PC-3 (cell line): ENCODE data around the gene AFTPH. TPM values are rescaled to one million over a fixed set of nuclear protein-coding genes. Genes with fewer than 3 reads are reported as not detected.
A peak's percentile ranks its signal among the peaks of the same experiment; 100 is the strongest.

Experiments used
- ATAC-seq: fragments of 200-7000 bp; cut with Tn5 transposase; 2 replicates; pipeline ENCODE4 v1.9.1; 2020; ENCODE audit warnings: mild to moderate bottlenecking, moderate library complexity
- BruUV-seq: library from RNA; stranded (reverse); fragments of 400-500 nt; replicated peaks from 2 replicates; lab custom pipeline; 2021; lab: Mats Ljungman, UMichigan
- CTCF ChIA-PET: fragments of 300-600 bp; sonication (Branson Sonifier 250); formaldehyde crosslinking; loops from one replicate; lab custom pipeline; 2022; ENCODE audit warnings: antibody characterized with exemption; lab: Charles Lee
- POLR2A ChIA-PET: fragments of 300-600 bp; sonication (Branson Sonifier 250); formaldehyde crosslinking; loops from one replicate; lab custom pipeline; 2022; ENCODE audit warnings: antibody characterized with exemption; ENCODE audit not compliant: unreplicated experiment; lab: Charles Lee
- DNase-seq: peaks from one replicate; pipeline ENCODE4 v3.0.0-alpha.2; 2015
- H2AFZ ChIP-seq: fragments of 300-600 bp; sonication (generic); 2 replicates; pipeline ENCODE4 v1.6.0; 2016; ENCODE audit warnings: antibody characterized with exemption, low read length
- H3F3A ChIP-seq: fragments of 300-600 bp; sonication (generic); one replicate; pipeline ENCODE4 v1.6.0; 2017; ENCODE audit warnings: antibody characterized with exemption, low read length, control low read depth, mild to moderate bottlenecking; ENCODE audit not compliant: unreplicated experiment
- H3K27ac ChIP-seq: fragments of 300-600 bp; sonication (generic); 2 replicates; pipeline ENCODE4 v1.5.1; 2016; ENCODE audit warnings: mild to moderate bottlenecking, low read length
- H3K27me3 ChIP-seq: fragments of 300-600 bp; sonication (generic); 2 replicates; pipeline ENCODE4 v1.6.1; 2016; ENCODE audit warnings: low read length, mixed read lengths
- H3K36me3 ChIP-seq: fragments of 300-600 bp; sonication (generic); 2 replicates; pipeline ENCODE4 v1.6.1; 2016; ENCODE audit warnings: low read depth, mixed run types, low read length, mixed read lengths
- H3K4me1 ChIP-seq: fragments of 300-600 bp; sonication (generic); 2 replicates; pipeline ENCODE4 v1.5.1; 2016; ENCODE audit warnings: low read length; ENCODE audit not compliant: insufficient read depth
- H3K4me2 ChIP-seq: fragments of 300-600 bp; sonication (generic); 2 replicates; pipeline ENCODE4 v1.6.0; 2016; ENCODE audit warnings: low read length
- H3K4me3 ChIP-seq: fragments of 300-600 bp; sonication (generic); 2 replicates; pipeline ENCODE4 v1.5.1; 2016; ENCODE audit warnings: mild to moderate bottlenecking, low read length, mixed read lengths
- H3K79me2 ChIP-seq: fragments of 300-600 bp; sonication (generic); 2 replicates; pipeline ENCODE4 v1.6.1; 2017; ENCODE audit warnings: low read length, mixed read lengths
- H3K9ac ChIP-seq: fragments of 300-600 bp; sonication (generic); 2 replicates; pipeline ENCODE4 v1.6.0; 2016; ENCODE audit warnings: mild to moderate bottlenecking, low read length
- H3K9me2 ChIP-seq: fragments of 300-600 bp; sonication (generic); replicated peaks from 2 replicates; pipeline ENCODE4 v1.6.1; 2016; ENCODE audit warnings: mixed run types, low read length, mixed read lengths
- H3K9me3 ChIP-seq: fragments of 300-600 bp; sonication (generic); 2 replicates; pipeline ENCODE4 v1.6.1; 2016; ENCODE audit warnings: low read length, mixed read lengths
- H4K20me1 ChIP-seq: fragments of 300-600 bp; sonication (generic); 2 replicates; pipeline ENCODE4 v1.6.1; 2016; ENCODE audit warnings: low read length, mixed read lengths
- EZH2 ChIP-seq: fragments of 300-600 bp; sonication (generic); IDR thresholded peaks from one replicate; pipeline ENCODE4 v1.6.1; 2017; ENCODE audit warnings: antibody characterized with exemption, mild to moderate bottlenecking, low read length; ENCODE audit not compliant: unreplicated experiment
- EZH2phosphoT487 ChIP-seq: fragments of 300-600 bp; sonication (generic); IDR thresholded peaks from 2 replicates; pipeline ENCODE4 v1.6.1; 2018; ENCODE audit warnings: mild to moderate bottlenecking, antibody characterized with exemption, low read length, borderline replicate concordance
- intact Hi-C: fragments of 100-400 bp; cut with micrococcal nuclease; formaldehyde crosslinking; loops from 2 replicates; pipeline ENCODE4 v1.9.0; 2023
- total RNA-seq: library from RNA; depleted of rRNA; stranded (reverse); fragments of >200 nt; gene quantifications from 2 replicates; pipeline ENCODE4 v1.2.3, GENCODE V29; 2014
- TF ChIP-seq, protein P1 (sequence below): fragments of 300-600 bp; sonication (generic); conservative IDR thresholded peaks from 2 replicates; pipeline ENCODE4 v1.5.1; 2017; ENCODE audit warnings: antibody characterized with exemption, low read depth, mild to moderate bottlenecking, low read length

The AFTPH gene
- total RNA-seq, 1 experiment from 2014 or later = 26.6 TPM

DNA sequence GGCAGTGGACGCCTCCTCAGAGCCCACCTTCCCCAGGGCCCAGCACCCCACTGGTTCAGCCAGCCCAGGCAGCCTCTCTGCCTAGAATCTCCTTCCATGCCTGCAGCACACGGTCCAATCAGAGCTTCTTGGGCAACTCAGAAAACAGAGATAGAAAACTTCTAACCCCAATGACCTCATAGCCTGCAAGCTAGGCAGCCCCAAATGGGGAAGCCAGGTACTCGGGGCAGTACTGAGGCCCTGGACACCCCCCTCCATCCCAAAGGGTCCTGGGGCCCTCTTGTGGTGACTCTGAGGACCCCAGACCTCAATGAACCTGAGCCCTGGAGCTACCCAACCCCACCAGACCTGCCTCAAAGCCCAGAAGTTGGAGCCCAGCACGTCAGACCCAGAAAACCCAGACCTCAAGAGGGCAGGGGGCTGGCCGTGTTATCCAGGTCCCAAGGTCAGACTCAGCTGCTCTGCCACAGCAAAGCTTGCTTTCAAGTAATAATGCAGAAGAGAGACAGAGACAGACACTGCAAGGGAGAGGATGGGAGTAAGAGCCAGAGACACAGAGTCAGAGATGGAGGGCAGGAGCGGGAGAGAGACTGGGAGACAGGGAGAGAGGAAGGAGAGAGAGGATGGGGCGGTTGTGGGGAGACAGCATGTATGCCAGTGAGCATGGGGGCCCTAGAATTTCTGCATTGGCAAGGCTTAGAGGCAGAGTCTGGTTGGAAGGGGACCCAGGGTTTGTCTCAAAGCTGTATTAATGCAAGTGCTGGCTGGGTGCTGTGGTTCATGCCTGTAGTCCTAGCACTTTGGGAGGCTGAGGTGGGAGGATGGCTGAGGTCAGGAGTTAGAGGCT is 101.4 kb downstream of the AFTPH start:
- intact Hi-C loops = no loop called here
- Histone ChIP-seq H3K79me2 (no peaks in the 10 kb centered on the region), H2AFZ (no peak overlapping the region), H3K4me2 (no peak overlapping the region), H4K20me1 (no peaks in the 10 kb centered on the region), H3K9me2 (no peaks in the 10 kb centered on the region), H3K4me3 (no peak overlapping the region), H3F3A (no peaks in the 10 kb centered on the region), H3K27me3 (no peaks in the 10 kb centered on the region), H3K9me3 (no peaks in the 10 kb centered on the region), H3K27ac (no peak overlapping the region), H3K4me1 (no peaks in the 10 kb centered on the region), H3K9ac (no peak overlapping the region), H3K36me3 (no peaks in the 10 kb centered on the region)
- no peak for DNase-seq
- CTCF ChIA-PET = no interaction called here
- POLR2A ChIA-PET = no interaction called here
- no TSS peak for BruUV-seq
- no peak for TF ChIP-seq EZH2
- TF ChIP-seq, protein P1, sequence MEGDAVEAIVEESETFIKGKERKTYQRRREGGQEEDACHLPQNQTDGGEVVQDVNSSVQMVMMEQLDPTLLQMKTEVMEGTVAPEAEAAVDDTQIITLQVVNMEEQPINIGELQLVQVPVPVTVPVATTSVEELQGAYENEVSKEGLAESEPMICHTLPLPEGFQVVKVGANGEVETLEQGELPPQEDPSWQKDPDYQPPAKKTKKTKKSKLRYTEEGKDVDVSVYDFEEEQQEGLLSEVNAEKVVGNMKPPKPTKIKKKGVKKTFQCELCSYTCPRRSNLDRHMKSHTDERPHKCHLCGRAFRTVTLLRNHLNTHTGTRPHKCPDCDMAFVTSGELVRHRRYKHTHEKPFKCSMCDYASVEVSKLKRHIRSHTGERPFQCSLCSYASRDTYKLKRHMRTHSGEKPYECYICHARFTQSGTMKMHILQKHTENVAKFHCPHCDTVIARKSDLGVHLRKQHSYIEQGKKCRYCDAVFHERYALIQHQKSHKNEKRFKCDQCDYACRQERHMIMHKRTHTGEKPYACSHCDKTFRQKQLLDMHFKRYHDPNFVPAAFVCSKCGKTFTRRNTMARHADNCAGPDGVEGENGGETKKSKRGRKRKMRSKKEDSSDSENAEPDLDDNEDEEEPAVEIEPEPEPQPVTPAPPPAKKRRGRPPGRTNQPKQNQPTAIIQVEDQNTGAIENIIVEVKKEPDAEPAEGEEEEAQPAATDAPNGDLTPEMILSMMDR = peak; percentile 23; the same call in 1 of the 2 replicates
- ATAC-seq = no peak

DNA sequence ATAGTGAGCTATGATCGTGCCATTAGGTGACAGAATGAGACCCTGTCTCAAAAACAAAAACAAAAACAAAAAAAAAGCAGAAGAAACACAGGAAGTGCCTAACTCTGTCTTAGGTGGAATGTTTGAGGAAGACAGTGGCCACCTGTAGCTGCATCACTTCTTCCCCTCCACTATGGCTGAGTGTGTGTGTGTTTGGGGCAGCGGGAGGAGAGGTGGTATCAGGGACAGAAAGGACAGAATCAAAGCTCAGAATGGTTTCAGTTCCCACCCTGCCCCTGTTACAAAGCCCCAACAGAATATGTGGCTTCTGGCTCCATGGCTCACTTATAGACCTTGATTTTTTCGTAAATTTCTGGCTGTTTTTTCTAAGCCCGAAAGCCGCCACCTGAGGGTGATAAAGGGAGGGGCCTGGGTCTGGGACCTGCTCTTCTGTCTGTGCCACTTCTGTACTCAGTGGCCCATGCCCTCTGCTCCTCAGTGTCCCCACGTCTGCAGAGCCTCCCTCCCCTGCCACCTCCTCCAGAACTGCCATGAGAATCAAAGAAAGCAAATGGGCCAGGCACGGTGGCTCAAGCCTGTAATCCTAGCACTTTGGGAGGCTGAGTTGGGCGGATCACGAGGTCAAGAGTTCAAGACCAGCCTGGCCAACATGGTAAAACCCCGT is 102.2 kb downstream of the AFTPH start:
- Histone ChIP-seq H3K4me1 (no peaks in the 10 kb centered on the region), H3K9me3 (no peaks in the 10 kb centered on the region), H3K36me3 (peaks cover 3% of the 10 kb centered on the region; the same call in 1 of the 2 replicates), H3K4me3 (no peak overlapping the region), H3K27ac (no peak overlapping the region), H3K9me2 (no peaks in the 10 kb centered on the region), H3K79me2 (no peaks in the 10 kb centered on the region), H3K9ac (no peak overlapping the region), H4K20me1 (no peaks in the 10 kb centered on the region), H2AFZ (no peak overlapping the region), H3F3A (no peaks in the 10 kb centered on the region), H3K27me3 (no peaks in the 10 kb centered on the region), H3K4me2 (no peak overlapping the region)
- BruUV-seq = no TSS peak
- TF ChIP-seq EZH2phosphoT487 = no peak
- TF ChIP-seq EZH2 = no peak
- TF ChIP-seq, protein P1 = no peak
- intact Hi-C loops = no loop called here
- ChIA-PET POLR2A (no interaction called here), CTCF (no interaction called here)
- ATAC-seq = no peak
- no peak for DNase-seq
